ENCODE results near the gene STK25.

STK25 gene

DNA sequence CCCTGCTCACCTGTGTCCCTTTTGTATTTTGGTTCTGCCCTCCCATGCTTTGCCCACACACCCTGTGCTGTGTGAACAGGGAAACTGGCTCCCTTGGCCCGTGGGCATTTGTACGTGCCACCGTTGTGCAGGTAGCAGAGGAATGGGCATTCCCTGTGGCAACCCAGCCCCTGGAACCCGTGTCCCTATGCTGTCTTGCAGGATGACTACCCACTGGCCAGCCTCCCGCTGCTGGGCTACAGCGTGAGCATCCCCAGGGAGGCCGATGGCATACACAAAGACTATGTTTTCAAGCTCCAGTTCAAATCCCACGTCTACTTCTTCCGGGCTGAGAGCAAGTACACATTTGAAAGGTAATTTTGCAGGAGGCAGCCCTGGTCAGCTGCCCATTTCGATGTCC lies 15.3 kb downstream of the STK25 start:
- no peak for DNase-seq

DNA sequence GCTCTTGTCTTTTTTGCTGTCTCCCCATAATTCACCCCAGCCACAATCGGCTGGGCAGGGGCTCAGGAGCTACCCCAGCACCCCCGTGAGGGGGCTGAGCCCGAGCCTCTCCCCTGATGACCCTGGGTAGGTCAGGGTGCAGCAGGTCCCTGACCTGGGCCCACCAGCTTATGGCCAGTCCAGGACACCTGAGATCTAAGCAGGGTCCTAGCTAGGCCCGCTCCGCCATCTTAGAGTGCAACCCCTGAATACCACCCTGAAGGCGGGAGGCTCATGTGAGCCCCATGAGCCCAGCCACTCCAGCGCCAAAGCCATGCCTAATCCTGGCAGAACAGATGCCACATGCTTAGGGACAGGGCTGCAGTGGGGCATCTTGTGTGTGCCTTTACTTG lies 16.2 kb downstream of the STK25 start:
- no peak for DNase-seq

DNA sequence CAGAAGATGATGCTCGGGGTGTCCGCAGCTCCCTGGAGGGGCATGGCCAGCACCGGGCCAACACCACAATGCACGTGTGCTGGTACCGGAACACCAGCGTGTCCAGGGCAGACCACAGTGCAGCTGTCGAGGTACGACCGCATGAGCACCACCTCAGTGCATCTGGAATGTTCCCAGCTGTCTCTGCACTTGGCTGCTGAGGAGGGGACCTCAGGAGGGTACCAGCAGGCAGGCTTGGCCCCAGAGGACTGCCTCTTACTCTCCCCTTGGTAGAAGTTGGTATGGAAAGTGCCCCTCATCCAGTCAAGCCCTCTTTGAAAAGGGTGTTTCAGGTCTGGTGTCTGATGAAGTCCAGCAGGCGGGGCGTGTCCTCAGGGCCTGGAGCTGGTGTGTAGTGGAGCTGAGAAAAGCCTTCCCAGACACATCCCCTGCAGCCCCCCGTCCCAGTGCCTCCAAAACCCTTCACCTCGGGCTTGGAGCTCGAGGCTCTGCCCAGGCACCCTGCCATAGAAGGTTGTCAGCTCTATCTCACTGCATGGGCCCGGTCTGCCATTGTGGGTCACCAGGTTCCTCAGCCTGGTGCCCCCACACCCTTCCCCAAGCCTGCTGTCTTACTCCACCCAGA lies 16.7 kb downstream of the STK25 start:
- no peak for DNase-seq

DNA sequence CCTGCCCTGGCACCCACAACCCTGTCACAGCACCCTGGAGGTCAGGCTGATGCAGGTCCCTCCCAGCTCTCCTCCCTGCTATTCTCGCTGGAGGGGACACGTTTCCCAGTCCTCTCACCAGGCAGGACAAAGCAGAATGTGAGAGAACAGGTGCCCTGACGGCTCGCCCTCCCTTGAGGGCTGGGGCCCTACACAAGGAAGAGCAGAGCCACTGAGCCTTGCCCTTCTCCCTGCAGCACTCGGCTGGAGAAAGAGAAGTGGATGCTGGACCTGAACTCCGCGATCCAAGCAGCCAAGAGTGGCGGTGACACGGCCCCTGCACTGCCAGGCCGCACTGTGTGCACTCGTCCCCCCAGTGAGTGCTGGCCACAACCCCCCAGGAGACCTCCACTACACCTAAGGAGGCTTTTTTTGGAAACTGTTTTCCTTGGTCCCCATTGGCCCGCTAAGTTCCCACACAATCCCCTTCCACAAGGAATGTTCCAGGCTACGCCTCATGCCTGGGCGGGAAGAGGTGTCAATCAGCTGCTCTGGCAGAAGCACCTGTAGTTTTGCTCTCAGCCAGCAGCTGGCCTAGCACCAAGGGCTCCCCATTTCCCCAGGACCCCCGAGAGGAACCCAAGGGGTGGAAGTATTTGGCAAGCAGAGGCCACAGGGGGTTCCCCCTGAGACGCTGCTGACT lies 17.4 kb downstream of the STK25 start:
- no peak for DNase-seq

DNA sequence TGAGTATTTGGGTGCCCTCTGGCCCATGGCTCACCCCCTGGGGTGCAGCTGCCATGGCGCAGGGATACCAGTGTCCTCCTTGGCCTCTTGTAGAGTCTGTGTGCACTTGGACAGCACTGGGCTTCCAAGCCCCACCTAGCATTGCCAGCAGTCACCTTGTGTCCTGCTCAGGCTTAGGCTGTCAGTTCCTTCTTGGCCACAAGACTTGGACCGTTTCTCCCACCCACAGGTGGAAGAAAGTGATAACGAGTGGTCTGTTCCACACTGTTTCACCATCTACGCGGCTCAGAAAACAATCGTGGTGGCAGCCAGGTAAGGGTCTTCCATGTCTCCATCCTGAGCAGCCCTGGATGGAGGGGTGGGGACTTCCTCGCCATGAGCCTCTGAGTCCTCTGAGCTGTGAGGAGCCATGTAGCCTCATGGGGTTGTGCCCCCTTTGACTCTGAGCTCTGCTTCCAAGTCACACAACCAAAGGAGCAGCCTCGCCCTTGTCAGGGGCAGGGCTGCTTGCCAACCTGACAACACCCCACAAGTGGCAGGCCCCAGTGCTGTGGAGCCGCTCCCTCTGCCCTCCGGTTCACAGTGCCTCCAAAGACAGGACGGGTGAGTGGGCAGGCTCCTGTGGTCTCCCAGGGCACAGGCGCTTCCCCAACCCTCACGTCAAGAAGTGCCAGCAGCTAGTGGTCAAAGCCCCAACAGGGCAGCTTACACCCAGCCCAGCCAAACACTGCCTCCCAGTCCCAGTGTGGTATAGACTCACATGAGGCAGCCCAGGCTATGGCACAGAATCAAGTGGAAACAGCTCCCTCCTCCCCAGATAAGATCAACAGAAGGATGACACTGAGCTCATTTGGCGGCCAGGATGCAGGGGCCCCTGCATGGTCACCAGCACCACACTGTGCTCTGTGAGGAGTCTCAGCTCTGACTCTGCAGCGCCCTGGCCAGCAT lies 18.4 kb downstream of the STK25 start:
- no peak for DNase-seq

DNA sequence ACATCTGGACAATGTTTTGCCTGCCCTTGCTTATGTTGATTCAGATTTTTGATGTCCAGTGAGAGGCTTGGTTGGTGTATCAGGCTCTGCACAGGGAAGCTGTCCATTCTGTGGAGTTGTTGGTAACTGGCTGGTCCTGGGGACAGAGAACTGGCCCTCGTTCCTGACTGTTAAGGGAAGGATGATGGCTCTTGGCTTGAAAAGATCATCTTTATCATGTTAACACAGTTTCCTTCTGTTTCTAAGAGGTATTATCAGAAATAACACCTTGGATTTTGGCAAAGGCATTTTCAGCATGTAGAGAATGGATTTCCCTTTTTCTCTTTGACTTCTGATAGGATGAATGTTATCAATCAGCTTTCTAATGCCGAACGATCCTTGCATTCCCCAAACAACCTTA lies 19.3 kb downstream of the STK25 start:
- no peak for DNase-seq

DNA sequence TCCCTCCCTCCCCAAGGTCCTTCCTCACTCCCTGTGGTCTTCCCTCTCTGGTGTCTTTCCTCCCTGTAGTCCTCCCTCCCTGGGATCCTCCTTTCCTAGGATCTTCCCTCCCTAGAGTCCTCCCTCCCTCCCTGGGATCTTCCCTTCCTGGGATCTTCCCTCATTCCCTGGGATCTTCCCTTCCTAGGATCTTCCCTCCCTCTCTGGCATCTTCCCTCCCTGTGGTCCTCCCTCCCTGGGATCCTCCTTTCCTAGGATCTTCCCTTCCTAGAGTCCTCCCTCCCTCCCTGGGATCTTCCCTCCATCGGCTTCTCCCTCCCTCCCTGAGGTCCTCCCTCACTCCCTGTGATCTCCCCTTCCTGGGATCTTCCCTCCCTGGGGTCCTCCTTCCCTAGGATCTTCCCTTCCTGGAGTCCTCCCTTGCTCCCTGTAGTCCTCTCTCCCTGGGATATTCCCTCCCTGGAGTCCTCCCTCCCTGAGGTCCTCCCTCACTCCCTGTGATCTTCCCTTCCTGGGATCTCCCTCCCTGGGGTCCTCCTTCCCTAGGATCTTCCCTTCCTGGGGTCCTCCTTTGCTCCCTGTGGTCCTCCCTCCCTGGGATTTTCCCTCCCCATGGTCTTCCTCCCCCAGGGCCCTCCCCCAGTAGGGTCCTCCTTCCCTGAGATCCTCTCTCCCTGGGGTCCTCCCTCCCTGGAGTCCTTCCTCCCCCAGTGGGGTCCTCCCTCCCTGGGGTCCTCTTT lies 23.0 kb downstream of the STK25 start:
- no peak for DNase-seq

DNA sequence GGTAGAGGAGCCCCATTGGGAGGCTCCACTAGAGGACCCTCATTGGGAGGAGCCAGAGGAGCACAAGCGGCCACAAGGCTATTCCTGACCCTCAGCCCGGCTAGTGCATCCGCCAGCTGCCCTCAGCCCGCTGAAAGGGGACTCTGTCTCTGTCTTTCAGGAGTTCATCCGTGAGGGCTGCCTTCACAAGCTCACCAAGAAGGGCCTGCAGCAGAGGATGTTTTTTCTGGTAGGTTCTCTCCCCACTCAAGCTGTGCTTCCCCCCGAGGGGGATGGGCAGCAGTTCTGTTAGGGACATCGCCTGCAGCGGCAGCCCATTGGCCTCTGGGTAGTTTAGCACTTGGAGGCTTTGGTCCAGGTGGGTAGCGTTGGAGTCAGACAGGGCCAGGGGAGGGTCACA lies 25.1 kb downstream of the STK25 start:
- DNase-seq = no peak

DNA sequence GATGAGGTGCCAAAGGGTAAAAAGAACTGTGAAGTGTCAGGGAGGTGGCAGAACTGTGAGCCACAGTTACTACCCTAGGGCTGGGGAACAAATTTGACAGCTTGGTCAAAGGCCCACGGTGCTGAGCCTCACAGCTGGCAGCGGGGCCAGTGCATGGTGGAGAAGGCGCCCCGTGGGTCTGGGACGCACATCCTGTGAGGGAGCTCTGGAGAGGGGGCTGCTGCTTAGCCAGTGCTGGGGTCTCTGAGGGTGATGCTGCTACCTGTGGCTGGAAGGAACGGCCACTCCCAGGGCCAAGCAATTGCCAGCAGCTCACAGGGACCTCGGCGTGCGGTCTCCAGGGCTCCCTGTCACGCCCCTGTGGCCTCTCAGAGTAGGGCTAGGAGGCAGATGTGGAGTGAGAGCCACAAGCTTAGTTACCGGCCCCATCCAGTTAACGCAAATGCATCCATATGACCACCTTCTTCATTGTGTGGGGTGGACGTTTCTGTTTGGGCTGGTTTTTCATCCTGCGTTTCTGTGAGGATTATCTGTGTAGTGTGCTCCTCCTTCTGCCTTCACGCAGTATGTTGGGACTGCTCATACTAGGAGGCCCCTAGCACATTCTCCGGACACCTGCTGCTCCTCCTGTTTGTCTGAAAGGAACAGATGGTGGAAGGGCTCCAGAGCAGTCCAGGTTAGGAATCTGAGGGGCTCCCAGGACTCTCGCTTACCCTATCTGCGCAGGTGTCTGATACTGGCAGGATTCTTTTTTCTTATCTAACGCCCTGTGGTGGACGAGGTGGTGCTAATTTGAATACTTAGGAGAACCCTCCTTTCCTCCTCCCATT lies 26.0 kb downstream of the STK25 start:
- no peak for DNase-seq

DNA sequence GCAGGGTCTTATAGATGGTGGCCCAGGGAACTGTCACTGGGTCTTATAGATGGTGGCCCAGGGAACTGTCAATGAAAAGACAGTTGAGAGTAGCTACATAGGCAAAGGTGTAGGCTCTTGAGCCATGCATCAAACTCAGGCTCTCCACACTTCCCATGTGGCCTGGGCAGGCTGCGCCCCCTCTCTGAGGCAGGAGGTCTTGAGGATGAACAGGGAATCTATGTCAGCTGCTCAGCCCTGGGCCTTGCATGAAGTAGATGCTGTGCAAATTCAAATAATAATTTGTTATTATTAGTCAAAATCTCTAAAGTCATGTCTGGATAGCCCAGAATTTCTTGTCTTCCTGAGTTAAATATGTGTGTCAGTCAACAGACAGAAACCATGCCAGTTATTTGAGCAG lies 26.7 kb downstream of the STK25 start:
- DNase-seq = no peak

DNA sequence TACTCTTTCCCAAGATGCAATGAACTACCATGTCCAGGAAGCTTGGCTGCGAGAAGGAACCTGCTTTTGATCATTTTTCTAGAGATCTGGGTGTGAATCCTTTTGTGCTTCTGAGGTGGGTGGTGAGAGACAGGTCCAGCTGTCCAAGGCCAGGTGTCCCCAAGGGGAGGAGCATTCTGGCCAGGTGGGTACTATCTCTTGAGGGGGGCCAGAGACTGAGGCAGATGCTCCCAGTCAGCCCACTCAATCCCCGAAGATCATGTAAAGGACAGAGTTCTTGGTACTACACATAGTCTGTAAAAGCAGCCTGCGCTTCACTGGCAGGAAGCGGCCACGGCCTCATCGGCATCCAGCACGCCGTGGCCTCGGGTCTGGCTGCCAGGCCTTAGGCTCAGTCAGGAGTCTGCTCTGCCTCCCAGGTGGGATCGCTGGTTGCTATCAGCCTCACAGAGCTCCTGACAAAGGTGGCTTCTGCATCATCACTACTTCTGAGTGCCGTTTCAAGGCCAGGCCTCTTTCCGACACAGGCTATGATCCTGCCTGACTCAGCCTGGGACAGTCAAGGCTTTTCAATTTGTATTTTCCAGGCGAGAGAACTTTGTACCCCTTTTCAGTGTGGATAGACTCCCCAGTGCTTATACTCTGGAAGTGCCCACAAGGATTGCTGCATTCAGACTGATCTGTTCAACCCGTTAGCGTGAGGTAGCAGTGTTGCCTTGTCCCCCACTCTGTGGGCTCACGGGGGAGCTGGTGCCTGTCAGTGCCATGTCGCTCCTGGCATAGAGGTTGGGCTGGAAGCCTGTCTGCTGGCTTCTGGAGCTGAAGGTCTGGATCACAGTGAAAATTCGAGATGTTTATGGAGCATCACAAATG lies 29.1 kb downstream of the STK25 start:
- DNase-seq = no peak

DNA sequence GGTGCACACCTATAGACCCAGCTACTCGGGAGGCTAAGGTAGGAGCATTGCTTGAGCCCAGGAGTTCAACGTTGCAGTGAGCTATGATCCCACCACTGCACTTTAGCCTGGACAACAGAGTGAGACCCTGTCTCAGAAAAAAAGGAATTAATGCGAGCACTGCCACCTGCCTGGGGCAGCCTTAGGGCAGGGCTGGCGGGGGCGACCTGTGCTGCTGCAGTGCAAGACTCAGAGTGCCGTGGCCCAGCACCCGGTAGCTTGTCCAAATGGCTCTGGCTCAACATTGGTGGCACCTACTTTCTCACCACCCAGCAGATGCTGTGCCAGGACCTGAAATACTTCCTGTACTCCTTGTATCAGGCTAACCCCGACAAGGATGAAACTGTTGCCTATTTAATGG lies 30.2 kb downstream of the STK25 start:
- no peak for DNase-seq

DNA sequence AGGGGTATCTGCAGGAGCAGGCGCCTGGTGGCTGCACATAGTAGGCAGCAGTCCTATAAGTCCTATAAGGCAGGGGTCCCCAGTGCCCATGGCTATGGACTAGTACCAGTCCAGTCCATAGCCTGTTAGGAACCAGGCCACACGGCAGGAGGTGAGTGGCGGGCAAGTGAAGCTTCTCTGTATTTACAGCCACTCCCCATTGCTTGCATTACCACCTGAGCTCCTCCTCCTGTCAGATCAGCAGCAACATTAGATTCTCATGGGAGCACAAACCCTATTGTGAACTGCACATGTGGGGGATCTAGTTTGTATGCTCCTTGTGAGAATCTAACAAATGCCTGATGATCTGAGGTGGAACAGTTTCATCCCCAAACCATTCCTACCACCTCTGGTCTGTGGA lies 33.1 kb downstream of the STK25 start:
- DNase-seq = no peak

DNA sequence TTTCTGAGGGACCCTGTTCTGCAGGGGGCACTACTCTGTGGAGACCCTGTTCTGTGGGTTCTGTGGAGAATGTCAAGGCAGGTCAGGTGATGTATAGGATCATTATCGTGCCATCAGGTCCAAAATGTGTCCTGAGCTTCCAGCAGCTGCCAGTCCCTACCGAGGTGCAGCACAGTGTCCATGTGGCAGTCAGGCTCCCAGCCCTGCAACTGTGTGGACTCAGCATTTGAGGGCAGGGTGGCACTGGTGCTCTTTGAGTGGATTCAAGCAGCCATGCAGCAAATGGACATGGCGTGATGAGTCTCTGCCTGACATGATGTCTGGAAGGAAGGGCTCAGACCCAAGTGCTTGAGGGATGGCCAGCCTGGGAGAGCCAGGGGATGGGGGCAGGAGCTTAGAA lies 35.0 kb downstream of the STK25 start:
- no peak for DNase-seq

DNA sequence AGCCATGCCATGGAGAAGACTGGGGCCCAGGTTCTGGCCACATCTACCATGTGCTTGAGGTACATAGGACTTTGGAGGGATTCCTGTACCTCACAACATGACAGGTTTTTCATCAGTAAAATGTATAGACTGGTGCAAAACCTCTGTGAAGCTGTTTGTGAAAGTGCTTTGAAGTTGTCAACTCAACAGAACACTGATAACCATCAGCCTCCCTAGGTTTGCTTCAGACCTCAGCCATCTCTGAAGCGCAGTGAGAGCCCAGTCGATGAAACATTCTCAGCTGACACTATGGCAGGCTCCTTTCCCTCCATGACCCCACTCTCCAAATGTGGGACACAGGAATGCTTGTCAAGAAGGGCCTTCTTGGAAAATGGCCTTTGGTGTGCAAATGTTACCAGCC lies 38.6 kb downstream of the STK25 start:
- no peak for DNase-seq

DNA sequence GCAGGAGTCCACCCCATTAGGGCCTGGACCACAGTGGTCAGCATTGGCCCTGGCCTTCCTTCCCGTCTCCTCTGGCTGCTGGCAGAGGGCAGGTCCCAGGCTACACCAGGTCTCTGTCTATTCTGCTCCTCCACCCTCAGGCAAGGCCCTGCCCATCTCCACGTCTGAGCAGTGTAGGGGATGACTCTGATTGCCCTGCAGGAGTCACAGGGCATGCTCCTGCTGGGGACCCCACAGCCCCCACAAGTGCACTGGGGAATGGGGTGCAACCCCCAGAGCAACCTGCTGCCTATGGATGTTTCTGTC lies 40.0 kb downstream of the STK25 start:
- no peak for DNase-seq

DNA sequence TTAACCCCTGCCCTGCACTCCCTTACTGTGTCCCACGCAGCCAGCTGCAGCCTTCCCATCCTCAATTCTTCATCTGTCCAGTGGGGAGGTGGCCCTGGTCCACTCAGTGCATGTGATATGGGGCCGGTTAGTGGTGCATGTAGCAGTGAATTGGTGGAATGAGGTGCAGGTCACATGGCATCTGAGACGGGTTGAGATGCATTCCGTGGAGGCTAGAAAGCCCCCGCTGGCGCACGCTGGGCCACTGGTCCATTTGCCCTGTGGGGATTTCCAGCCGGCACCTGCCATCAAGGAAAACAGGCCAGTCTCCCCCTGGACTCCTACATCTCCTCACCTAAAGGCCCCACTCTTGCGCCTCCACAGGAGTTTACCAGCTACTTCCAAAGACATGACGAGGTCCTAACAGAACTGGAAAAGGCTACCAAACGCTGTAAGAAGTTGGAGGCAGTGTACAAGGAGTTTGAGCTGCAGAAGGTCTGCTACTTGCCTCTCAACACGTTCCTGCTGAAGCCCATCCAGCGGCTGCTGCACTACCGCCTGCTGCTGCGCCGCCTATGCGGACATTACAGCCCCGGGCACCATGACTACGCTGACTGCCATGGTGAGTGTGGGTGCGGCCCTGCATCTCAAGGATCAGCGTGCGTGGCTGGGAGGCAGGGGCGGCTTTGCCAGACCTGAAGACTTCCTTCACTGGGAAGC lies 40.5 kb downstream of the STK25 start:
- no peak for DNase-seq

DNA sequence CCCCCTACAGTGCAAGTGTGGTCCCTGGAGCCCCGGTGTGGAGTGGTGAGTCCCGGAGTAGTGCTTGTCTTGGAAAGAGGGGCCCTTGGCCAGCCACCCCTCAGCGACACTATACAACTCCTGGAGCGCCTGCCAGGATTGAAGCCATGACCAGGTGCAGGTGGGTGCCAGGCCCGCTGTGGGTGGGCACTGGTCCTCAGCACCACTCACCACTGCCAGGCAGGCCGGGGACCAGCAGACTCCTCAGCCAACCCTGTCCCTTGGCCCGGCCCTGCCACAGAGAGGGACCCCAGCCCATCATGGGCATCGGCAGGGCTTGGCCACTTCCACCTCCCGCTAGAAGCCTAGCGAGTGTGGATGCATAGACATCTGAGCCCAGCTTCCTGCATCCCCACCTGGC lies 42.2 kb downstream of the STK25 start:
- no peak for DNase-seq

DNA sequence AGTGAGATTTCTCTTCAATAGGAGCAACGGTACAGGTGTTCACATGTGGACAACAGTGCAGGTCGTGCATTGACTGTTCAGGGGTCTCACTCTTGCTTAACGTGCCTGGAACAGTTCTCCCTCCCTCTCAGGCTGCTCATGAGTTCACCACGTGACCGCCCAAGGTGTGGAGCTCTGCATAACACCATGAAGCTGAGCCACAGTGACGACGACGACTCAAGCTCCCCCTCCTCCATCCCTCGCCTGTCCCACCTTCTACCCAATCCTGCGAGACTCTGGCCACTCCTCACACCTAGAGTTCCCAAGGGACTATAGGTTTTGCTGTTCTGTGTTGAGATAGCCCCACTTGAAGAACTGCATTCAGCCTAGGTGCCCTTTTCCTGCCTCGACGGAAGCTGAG lies 42.8 kb downstream of the STK25 start:
- no peak for DNase-seq

DNA sequence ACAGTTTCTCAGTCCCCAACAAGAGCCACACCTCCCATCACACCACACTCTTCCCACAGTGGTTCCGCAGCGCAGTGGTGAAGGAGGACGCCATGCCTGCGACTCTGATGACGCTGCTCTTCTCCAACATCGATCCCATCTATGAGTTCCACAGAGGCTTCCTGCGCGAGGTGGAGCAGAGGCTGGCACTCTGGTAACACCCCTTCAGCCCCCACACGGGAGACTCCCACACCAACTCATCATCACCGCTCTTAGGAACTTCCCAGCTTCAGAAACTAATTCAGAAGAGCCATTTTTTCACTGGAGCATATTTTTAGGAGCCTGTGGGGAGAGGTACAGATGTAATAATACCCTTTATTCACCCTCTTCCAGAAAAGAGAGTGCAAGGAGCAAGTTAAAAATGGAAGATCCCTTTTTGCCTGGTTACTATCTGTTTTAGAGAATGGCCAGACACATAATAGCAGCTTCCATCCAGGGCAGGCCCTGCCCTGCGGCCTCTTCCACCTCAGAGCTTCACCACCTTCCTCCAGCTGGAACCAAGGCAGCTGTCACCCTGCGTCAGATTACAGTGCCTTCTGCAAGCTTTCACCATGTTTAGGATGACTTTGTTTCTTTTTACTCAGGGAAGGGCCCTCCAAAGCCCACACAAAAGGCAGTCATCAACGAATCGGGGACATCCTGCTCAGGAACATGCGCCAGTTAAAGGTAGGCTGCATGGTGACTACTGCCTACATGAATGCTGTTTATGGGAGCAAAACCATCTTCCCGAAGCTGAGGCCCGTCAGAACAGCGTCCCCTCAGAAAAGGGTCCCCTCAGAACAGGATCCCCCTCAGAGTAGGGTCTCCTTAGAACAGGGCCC lies 44.9 kb downstream of the STK25 start:
- no peak for DNase-seq
